Skin epidermis (tissue), 12 donors: ENCODE data around the gene LIME1.
A peak's percentile ranks its signal among the peaks of the same experiment; 100 is the strongest.

Experiments used
- H3K27ac ChIP-seq, 21 experiments: fragments of 200-600 bp; sonication (generic) in 11 of 21; one replicate each; pipeline ENCODE4 v1.5.0; 2020; ENCODE audit warnings: mild to moderate bottlenecking in 3 of 21, inconsistent platforms in 2 of 21, moderate library complexity in 2 of 21
- H3K4me3 ChIP-seq, 7 experiments: fragments of 200-600 bp; sonication (generic) in 2 of 7; one replicate each; pipeline ENCODE4 v1.5.0; 2020; ENCODE audit warnings: inconsistent platforms in 2 of 7, mild to moderate bottlenecking in 2 of 7, moderate library complexity in 1 of 7

Gene LIME1

GRCh38 chr20:63734946-63735858, 1.3 kb upstream of the LIME1 start:
- H3K27ac ChIP-seq = peak overlapping the region in 3 of 21 experiments; percentile 20 to 94 (median 85)
- no peak overlapping the region for H3K4me3 ChIP-seq

DNA sequence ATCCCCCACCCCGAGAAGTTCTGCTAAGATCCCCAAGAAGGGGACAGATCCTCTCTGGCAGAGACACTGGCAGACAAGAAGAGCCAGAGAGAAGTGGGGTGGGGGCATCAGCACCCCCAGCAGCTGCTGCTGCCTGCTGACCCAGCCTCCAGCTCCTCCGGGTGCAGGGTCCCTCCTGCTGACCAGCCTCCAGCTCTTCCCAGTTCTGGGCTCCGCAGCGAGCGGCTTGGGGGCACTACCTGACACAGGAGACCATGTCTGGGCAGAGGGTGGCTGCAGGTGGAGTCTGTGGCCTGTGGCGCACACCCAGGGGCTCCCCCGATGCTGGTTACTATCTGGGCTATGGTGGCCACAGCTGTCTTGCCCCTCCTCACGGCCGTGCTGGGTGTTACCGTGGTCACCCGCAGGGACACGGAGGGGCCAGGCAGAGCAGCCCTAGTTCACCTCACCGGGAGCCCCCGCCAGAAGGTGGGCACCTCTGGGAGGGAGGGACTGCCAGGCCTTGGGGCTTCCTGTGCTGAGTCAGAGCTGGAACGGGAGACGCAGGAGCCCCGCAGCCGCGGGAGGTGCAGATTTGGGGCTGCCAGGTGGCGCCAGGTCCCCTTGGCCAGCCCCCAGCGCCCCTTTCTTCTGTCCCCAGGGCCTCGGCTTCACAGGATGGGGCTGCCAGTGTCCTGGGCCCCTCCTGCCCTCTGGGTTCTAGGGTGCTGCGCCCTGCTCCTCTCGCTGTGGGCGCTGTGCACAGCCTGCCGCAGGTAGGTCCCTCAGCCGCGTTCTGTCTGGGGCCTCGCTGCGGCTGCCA, 630 bp downstream of the LIME1 start:
- peak overlapping the region; percentile 32 to 53 (median 41) for H3K4me3 ChIP-seq

DNA sequence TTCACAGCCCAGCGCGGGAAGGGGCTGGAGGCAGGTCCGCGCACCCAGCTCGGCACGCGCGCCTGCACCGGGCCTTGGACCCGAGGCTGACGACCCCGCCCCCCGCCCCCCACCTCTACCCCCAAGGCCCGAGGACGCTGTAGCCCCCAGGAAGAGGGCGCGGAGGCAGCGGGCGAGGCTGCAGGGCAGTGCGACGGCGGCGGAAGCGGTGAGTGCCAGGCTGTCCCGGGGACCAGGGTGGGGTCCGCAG, 1.2 kb downstream of the LIME1 start:
- peak overlapping the region; percentile 32 to 53 (median 41) for H3K4me3 ChIP-seq
- peak overlapping the region in 19 of 21 experiments; percentile 6 to 94 (median 68) for H3K27ac ChIP-seq

More for the DNA sequence above, 630 bp downstream of the LIME1 start:
- peak overlapping the region; percentile 6 to 94 (median 68) for H3K27ac ChIP-seq

DNA sequence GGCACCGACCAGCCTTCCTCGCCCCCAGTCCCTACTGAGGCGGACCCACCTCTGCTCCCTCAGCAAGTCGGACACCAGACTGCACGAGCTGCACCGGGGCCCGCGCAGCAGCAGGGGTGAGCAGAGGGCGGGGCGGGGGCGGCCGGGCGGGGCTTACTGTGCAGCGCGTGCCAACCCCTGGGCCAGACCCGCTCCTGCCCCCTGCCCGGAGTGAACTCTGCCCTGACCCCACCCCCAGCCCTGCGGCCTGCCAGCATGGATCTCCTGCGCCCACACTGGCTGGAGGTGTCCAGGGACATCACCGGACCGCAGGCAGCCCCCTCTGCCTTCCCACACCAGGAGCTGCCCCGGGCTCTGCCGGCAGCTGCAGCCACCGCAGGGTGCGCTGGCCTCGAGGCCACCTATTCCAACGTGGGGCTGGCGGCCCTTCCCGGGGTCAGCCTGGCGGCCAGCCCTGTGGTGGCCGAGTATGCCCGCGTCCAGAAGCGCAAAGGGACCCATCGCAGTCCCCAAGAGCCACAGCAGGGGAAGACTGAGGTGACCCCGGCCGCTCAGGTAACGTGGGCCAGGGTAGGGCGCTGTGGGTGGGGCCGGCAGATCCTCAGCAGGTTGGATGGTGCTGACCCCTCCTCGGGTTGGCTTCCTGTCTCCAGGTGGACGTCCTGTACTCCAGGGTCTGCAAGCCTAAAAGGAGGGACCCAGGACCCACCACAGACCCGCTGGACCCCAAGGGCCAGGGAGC, 1.7 kb downstream of the LIME1 start:
- peak overlapping the region in 20 of 21 experiments; percentile 6 to 94 (median 75) for H3K27ac ChIP-seq
- peak overlapping the region; percentile 32 to 53 (median 41) for H3K4me3 ChIP-seq

DNA sequence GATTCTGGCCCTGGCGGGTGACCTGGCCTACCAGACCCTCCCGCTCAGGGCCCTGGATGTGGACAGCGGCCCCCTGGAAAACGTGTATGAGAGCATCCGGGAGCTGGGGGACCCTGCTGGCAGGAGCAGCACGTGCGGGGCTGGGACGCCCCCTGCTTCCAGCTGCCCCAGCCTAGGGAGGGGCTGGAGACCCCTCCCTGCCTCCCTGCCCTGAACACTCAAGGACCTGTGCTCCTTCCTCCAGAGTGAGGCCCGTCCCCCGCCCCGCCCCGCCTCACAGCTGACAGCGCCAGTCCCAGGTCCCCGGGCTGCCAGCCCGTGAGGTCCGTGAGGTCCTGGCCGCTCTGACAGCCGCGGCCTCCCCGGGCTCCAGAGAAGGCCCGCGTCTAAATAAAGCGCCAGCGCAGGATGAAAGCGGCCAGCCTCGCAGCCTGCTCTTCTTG, 2.2 kb downstream of the LIME1 start:
- peak overlapping the region; percentile 32 to 53 (median 41) for H3K4me3 ChIP-seq
- H3K27ac ChIP-seq = peak overlapping the region; percentile 19 to 94 (median 81)

DNA sequence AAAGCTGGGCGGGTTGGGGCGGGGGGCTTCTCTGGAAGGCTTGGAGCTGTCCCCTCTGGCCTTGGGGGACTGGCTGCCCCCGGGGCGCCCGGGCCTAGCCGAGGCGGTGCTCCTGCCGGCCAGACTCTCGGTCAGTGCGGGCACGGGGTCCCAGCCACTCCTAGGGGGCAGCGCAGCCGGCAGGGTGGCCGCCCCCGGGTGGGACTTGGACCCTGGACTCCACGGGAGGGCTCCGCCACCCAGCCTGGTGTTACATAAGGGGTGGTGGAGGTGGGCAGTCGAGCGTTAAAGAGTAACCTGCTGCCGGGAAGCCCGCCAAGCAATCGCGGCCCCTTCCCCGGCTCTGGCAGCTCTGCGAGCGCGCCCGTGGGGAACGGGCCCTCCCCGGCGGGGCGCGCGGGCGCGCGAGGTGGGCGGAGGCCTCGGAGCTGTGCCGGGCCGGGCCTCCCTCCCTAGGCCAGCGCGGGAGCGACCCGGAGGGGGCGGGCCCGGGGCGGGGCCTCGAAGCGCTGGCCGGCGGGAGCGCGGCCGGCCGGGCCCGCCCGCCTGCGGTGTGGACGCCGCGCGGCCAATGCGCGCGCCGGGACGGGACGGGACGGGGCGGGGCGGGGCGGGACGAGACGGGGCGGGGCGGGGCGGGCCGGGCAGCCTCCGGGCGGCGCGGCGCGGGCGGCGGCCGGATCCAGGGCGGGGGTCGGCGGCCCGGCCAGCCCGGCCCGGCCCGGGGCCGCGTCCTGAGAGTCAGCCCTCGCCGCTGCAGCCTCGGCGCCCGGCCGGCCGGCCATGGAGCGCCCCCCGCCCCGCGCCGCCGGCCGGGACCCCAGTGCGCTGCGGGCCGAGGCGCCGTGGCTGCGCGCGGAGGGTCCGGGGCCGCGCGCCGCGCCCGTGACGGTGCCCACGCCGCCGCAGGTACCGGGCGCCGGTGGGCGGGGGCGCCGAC, 2.9 kb downstream of the LIME1 start, which contains the start of gene SLC2A4RG:
SLC2A4RG (plus strand) TSS at position 647 of the 940 bp plus-strand sequence; CDS start at position 784, 137 bp downstream.
- H3K4me3 ChIP-seq = peak within 1 kb of the TSS; percentile 53 to 75 (median 62)

DNA sequence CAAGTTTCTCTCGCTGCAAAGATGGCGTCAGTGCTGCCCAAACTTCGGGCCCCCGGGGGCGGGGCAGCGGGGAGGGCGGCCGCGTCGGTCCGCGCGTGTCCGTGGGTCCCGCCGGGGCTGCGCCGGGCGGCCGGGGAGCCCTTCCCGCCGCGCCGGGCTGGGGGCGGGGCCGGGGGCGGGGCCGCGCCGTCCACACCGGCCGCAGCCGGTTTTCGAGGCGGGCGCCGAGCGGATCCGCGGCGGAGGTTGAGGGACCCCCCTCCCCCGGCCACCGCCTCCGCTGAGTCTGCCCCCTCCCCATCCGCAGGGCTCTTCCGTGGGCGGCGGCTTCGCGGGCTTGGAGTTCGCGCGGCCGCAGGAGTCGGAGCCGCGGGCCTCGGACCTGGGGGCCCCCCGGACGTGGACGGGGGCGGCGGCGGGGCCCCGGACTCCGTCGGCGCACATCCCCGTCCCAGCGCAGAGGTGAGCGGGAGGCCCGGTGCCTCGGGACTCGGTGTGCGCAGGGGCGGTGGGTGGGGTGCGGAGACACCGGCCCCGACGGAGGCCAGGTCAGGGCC, 3.7 kb downstream of the LIME1 start:
- Histone ChIP-seq H3K4me3 (peak overlapping the region; percentile 53 to 75 (median 62)), H3K27ac (peak overlapping the region; percentile 32 to 94 (median 86))

More for the DNA sequence above, 2.9 kb downstream of the LIME1 start, which contains the start of gene SLC2A4RG:
- H3K27ac ChIP-seq = peak within 1 kb of the TSS; percentile 61 to 94 (median 87)

DNA sequence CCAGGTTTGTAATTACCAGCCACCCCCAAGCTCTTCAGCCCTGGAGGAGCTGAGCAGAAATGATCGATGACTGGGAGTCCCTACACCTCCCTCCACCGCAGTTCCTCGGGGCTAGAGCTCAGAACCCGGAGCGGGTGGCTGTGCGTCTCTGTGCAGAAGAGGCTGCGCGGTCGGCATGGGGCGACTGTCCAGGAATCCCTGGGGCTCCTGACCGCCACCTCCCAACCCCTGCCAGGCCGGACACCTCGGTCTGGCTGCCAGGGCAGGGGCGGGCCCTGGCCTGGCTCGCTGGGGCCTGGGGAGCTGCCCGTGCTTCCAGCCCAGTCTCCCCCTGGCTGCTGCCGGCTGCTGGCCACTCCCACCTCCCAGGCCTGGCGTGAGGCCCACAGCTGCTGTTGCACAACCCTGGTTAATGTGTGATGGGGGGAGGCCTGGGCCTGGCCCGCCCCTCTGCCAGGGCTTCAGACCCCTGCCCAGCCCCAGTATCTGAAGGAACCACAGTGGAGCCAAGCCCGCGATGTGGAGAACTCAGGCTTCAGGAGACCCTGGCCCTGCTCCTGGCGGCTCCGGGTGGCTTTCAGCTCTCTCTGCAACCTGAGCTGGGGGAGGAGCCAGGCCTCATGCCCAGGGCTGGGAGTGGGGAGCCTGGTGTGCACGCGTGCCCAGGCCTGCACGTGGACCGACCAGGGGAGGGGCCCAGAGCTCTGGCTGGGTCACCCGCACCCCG, 4.3 kb downstream of the LIME1 start:
- H3K27ac ChIP-seq = peak overlapping the region; percentile 32 to 94 (median 86)
- H3K4me3 ChIP-seq = peak overlapping the region; percentile 53 to 75 (median 62)

DNA sequence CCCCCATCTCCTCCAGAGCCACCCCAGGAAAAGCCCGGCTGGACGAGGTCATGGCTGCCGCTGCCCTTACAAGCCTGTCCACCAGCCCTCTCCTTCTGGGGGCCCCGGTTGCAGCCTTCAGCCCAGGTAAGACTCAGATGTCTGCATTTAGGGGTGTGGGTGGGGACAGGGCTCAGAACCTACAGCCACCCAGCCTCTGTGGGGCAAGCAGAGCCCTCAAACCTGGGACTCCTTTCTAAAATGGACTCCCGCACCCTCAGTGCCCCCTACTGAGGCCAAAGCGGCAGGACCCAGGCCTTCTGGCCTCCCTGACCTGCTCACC, 4.9 kb downstream of the LIME1 start:
- H3K27ac ChIP-seq = peak overlapping the region in 18 of 21 experiments; percentile 1 to 94 (median 86)
- H3K4me3 ChIP-seq = peak overlapping the region in 6 of 7 experiments; percentile 53 to 75 (median 62)

DNA sequence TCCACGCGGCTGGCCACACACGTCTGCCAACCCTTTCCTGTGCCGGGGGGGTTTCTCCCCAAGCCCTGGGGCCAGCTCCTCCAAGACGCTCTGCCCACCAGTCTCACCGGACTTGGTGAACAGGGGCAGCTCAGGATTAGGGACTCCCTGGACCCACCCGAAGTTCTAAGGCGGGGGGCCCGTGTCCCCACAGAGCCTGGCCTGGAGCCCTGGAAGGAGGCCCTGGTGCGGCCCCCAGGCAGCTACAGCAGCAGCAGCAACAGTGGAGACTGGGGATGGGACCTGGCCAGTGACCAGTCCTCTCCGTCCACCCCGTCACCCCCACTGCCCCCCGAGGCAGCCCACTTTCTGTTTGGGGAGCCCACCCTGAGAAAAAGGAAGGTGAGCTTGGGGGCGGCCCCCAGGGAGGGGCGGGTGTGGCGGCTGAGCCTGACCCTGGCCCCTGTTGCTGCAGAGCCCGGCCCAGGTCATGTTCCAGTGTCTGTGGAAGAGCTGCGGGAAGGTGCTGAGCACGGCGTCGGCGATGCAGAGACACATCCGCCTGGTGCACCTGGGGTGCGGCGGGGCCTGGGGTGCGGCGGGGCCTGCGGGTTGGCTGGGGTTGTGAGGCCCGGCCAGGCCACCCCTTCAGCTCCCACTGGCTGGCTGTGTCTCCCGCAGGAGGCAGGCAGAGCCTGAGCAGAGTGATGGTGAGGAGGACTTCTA, 5.4 kb downstream of the LIME1 start:
- H3K4me3 ChIP-seq = peak overlapping the region in 6 of 7 experiments; percentile 53 to 75 (median 62)

DNA sequence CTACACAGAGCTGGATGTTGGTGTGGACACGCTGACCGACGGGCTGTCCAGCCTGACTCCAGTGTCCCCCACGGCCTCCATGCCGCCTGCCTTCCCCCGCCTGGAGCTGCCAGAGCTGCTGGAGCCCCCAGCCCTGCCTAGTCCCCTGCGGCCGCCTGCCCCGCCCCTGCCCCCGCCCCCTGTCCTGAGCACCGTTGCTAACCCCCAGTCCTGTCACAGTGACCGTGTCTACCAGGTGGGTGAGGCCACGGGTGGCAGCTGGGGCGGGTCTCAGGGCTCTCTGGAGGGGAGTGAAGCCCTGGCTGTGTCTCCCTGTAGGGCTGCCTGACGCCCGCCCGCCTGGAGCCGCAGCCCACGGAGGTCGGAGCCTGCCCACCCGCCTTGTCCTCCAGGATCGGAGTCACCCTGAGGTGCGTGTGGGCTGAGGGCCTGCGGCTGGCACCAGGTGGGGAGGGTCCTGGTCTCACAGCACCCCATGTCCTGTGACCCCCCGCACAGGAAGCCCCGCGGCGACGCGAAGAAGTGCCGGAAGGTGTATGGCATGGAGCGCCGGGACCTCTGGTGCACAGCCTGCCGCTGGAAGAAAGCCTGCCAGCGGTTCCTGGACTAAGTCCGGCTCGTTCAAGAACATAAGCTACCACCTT, 6.0 kb downstream of the LIME1 start:
- Histone ChIP-seq H3K27ac (peak overlapping the region in 4 of 21 experiments; percentile 29 to 88 (median 86)), H3K4me3 (no peak overlapping the region)

More for the DNA sequence above, 5.4 kb downstream of the LIME1 start:
- peak overlapping the region in 16 of 21 experiments; percentile 1 to 94 (median 86) for H3K27ac ChIP-seq

DNA sequence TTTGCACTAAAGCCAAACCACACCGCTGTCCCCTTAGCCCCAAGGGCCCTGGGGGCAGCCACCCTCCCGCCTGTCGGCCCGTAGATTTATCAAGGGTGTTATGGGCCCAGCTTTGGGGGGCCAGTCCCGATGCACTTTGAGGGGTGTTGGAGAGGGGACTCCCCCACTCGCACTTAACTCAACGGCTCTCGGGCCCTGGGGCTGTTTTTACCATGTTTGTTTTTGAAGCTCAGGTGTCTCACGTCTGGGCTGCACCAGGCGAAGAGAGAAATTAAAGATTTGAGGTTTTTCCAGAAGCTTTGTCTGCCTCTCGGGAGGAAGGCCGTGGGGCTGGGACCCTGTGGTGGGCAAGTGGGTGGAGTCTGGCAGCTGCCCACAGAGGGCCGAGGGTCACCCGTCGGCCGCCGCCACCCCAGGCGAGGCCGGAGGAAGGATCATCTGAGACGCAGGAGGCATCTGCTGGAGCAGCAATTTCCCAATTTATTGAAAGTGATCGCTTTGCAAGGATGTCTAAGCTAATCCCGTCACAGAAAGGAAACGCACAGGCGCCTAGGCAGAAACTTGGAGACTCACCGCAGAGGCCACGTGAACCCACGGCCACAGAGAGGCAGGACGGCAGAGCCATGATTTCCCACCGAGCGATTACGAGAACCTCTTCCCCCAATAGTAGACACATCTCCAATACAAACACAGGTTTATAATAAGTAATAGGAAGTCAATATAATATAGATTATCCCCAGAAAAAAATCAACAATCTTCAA, 6.9 kb downstream of the LIME1 start:
- Histone ChIP-seq H3K4me3 (no peak overlapping the region), H3K27ac (no peak overlapping the region)

- H3K27ac ChIP-seq = no peak overlapping the region
- no peak overlapping the region for H3K4me3 ChIP-seq
Measured at GRCh38 chr20:63744158-63744557, 7.7 kb downstream of the LIME1 start.

DNA sequence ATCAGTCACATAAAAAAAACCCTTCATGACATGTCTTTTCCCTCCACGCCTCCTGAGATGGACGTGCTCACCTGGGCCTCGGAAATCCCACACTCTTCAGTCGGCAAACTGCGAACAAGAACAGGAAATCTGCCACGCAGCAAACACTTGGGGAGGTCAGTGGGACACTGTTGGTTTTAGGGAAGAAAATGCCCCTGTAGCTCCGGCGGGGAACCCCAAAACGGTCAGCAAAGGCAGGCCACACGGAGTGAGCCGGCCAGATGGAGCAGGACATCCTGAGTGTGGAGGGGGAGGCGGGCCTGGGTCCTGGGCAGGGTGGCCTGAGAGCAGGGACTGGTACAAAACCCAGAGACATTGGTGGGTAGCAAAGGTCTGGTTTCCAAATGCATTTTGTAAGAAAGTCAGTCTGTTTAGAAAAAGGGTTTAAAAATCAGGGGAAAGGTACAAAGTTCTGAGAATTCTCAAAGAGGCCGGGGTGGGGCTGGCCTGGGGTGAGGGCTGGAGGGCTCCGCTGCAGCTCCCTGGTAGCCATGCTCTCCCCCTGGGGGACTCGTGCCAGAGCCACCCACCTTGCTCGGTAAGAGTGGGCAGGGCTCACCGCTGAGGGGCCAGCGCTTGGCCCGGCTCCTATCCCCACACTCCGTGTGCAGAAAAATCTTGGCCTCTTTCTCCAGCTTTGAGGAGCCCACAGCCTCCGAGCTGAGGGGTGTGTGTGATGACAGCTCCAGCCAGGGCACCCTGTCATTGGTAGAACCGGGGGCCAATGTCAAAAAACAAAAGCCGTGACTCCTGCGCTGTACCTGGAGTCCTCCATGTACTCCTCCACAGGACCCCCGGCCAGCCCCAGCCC, 8.3 kb downstream of the LIME1 start:
- no peak overlapping the region for H3K27ac ChIP-seq
- H3K4me3 ChIP-seq = no peak overlapping the region

- Histone ChIP-seq H3K4me3 (no peak overlapping the region), H3K27ac (no peak overlapping the region)
Measured at GRCh38 chr20:63745424-63745805, 9.0 kb downstream of the LIME1 start.
